Ecto neural progenitor cell (in vitro differentiated cells): ENCODE data around the gene DOK7.
"Not testable (repeated sequence)": the region's sequence is repeated elsewhere in the genome, so short reads cannot be mapped to it uniquely, and the experiment has no call there.

Source experiments
- DNase-seq: peaks from one replicate; pipeline ENCODE4 v3.0.0-alpha.2; 2018; ENCODE audit warnings: low spot score

The DOK7 gene

GRCh38 chr4:3533423-3533820 is 70.3 kb downstream of the DOK7 start:
- no peak for DNase-seq

- DNase-seq: not testable (repeated sequence)
Observed at GRCh38 chr4:3535812-3536211, 72.7 kb downstream of the DOK7 start.

GRCh38 chr4:3538906-3539305 is 75.8 kb downstream of the DOK7 start:
- DNase-seq: not testable (repeated sequence)

- not testable (repeated sequence) for DNase-seq
Observed at GRCh38 chr4:3543415-3543814, 80.3 kb downstream of the DOK7 start.
